ENCODE measurements around the gene LETM1.
A peak's percentile ranks its signal among the peaks of the same experiment; 100 is the strongest.

The LETM1 gene

GRCh38 chr4:1799387-1800375 lies 56.3 kb downstream of the LETM1 start:
- Histone ChIP-seq H3K36me3 (ENCODE audit: insufficient read depth, low read length) (no peaks in the 10 kb centered on the region), H3K4me3 (ENCODE audit: low read depth, low read length) (no peak overlapping the region), H3K27ac (ENCODE audit: low read depth, low read length) (no peak overlapping the region), H3K79me2 (ENCODE audit: control insufficient read depth, insufficient read depth, low read length, unreplicated experiment) (no peaks in the 10 kb centered on the region), H3K4me1 (ENCODE audit: control insufficient read depth, insufficient read depth, low read length, unreplicated experiment) (no peaks in the 10 kb centered on the region), H2AFZ (ENCODE audit: low read length, unreplicated experiment) (no peak overlapping the region), H3K27me3 (ENCODE audit: insufficient read depth, low read length) (peaks cover 13% of the 10 kb centered on the region)

DNA sequence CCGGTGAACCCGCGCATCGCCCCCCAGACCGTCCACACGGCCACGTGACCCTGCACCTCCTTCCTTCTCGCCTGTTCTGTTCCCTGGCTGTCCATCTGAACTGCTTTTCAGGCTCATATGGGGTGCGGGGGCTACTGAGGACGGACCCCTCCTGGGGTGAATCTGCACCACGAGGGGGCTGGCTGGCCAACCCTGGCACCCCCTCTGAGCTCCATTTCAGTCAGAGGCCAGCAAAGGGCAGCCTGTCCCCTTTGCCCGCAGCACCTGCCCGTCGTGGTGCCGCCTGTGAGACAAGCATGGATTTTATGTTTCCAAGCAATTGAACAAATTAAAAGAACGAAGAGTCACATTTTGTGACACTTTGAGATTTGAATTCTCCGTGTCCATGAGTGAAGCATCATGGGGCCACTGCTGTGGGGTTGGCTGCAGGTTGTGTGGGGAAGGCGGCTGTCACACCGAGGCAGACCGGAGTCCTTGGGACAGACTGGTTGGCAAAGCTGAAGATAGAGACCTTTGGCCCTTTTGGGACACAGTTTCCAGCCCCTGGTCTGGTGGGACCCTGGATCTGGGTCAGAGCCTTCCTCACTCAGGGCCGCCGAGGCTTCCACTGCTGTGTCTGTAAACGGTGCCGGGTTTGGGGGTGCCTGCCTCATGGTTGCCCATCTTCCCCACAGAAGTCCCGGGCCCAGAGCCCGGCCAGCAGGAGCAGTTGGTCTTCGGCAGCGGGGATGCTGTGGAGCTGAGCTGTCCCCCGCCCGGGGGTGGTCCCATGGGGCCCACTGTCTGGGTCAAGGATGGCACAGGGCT lies 57.2 kb downstream of the LETM1 start:
- Histone ChIP-seq H3K36me3 (ENCODE audit: insufficient read depth, low read length) (no peaks in the 10 kb centered on the region), H3K79me2 (ENCODE audit: control insufficient read depth, insufficient read depth, low read length, unreplicated experiment) (no peaks in the 10 kb centered on the region)

DNA sequence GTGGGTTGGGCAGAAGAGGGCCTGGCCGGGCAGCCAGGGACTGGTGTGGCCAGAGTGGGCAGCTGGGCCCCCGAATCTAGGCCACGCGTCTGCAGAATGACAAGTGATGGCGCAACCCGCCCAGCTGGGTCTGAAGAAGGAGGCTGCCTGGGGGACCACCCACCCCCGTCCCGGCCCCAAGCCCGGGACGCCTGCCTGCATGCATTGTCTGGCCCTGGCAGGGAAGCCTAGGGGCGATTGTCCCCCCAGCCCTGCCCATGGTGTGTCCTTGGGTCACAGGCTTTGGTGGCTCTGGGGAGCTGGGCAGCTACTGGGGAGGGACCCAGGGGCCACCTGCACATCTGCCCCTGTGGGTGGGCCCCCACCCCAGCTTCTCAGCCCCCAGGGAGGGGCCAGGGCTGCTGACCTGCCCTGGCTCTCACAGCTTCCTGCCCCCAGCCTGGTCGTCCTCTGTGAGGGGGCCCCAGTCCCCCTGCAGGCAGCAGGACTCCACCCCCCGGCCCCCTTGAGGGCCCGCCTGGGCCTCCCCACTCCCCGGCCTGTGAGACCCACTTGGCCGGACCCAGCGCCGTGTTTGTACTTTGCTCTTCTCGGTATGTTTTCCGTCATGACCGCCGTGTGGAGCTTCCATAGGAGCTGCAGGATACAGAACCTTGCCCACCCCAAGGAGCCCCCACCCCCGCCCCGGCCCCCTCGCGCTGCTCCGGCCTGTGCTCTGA lies 57.9 kb downstream of the LETM1 start:
- no peak overlapping the region for H3K27ac ChIP-seq (ENCODE audit: low read depth, low read length)
- H3K79me2 ChIP-seq (ENCODE audit: control insufficient read depth, insufficient read depth, low read length, unreplicated experiment): no peaks in the 10 kb centered on the region
- H3K4me1 ChIP-seq (ENCODE audit: control insufficient read depth, insufficient read depth, low read length, unreplicated experiment): no peaks in the 10 kb centered on the region
- H3K4me3 ChIP-seq (ENCODE audit: low read depth, low read length): no peak overlapping the region
- peaks cover 23% of the 10 kb centered on the region for H3K27me3 ChIP-seq (ENCODE audit: insufficient read depth, low read length)
- no peak overlapping the region for H2AFZ ChIP-seq (ENCODE audit: low read length, unreplicated experiment)
- no peaks in the 10 kb centered on the region for H3K36me3 ChIP-seq (ENCODE audit: insufficient read depth, low read length)

More for the DNA sequence above, 57.2 kb downstream of the LETM1 start:
- Histone ChIP-seq H3K27me3 (ENCODE audit: insufficient read depth, low read length) (peaks cover 22% of the 10 kb centered on the region), H3K27ac (ENCODE audit: low read depth, low read length) (no peak overlapping the region), H3K4me3 (ENCODE audit: low read depth, low read length) (no peak overlapping the region), H2AFZ (ENCODE audit: low read length, unreplicated experiment) (no peak overlapping the region), H3K4me1 (ENCODE audit: control insufficient read depth, insufficient read depth, low read length, unreplicated experiment) (no peaks in the 10 kb centered on the region)

DNA sequence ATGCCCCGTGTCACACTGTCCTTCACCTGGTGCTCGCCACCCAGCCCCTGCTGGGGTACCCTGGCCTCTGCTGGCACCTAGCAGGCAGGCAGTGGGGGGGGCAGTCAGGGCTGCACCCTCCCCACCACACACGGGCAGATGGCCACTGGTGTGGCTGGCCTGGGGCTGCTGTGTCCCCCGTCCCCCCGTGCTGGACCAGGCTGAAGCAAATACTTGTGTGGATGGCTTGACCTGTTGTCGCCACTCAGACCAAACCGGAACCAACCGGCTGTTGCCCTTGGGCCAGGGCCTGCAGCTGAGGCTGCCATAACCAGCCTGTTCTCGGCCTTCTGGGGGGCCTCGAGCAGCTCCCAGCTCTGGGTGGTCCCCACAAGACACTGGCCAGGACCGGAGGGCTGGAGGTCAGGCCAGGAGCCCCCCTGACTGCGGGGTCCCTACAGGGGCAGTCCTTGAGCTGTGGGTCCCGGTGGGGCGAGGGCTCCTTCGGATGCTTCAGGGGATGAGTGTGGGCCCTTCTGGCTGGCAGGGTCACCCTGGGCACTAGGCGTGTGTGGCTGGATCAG lies 58.6 kb downstream of the LETM1 start:
- no peaks in the 10 kb centered on the region for H3K36me3 ChIP-seq (ENCODE audit: insufficient read depth, low read length)
- peaks cover 28% of the 10 kb centered on the region for H3K27me3 ChIP-seq (ENCODE audit: insufficient read depth, low read length)

DNA sequence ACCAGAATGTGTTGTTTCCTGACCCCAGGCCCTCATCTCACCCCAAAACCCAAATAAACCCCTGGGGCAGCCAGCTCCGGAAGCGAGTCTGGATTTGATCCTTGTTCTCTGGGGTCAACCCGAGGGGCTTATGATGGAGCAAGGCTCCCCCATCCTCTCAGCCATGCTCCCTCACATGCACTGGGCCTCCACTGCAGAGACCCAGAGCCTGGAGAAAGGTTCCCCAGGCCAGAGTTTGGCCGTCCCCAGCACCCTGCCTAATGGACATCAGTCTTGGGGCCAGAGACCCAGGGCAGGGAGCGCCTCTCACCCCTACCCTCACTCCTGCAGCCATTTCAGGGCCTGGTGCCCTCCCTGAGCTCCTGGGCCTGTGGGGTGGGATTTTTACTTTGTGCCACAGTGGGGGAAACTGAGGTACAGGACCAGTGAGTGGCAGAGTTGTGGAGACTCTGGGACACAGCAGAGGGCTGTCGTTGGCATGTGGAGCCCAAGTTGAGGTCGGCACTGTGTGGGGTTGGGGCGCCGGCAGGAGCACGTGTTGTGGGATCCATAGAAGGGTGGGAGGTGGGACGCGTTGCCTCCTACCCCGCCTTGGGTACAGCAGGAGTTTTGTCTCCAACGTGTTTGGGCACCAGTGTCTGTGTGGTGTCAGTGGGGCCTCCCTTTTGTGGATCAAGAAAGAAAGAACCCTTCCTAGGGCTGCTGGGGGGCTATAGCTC lies 59.3 kb downstream of the LETM1 start:
- H3K4me3 ChIP-seq (ENCODE audit: low read depth, low read length): no peak overlapping the region
- H3K36me3 ChIP-seq (ENCODE audit: insufficient read depth, low read length): no peaks in the 10 kb centered on the region
- H3K27me3 ChIP-seq (ENCODE audit: insufficient read depth, low read length): peaks cover 29% of the 10 kb centered on the region
- H2AFZ ChIP-seq (ENCODE audit: low read length, unreplicated experiment): no peak overlapping the region
- H3K27ac ChIP-seq (ENCODE audit: low read depth, low read length): no peak overlapping the region
- H3K4me1 ChIP-seq (ENCODE audit: control insufficient read depth, insufficient read depth, low read length, unreplicated experiment): no peaks in the 10 kb centered on the region
- no peaks in the 10 kb centered on the region for H3K79me2 ChIP-seq (ENCODE audit: control insufficient read depth, insufficient read depth, low read length, unreplicated experiment)

More for the DNA sequence above, 58.6 kb downstream of the LETM1 start:
- H3K79me2 ChIP-seq (ENCODE audit: control insufficient read depth, insufficient read depth, low read length, unreplicated experiment): no peaks in the 10 kb centered on the region
- no peak overlapping the region for H2AFZ ChIP-seq (ENCODE audit: low read length, unreplicated experiment)
- H3K4me1 ChIP-seq (ENCODE audit: control insufficient read depth, insufficient read depth, low read length, unreplicated experiment): no peaks in the 10 kb centered on the region
- no peak overlapping the region for H3K4me3 ChIP-seq (ENCODE audit: low read depth, low read length)
- no peak overlapping the region for H3K27ac ChIP-seq (ENCODE audit: low read depth, low read length)

- Histone ChIP-seq H3K4me1 (ENCODE audit: control insufficient read depth, insufficient read depth, low read length, unreplicated experiment) (no peaks in the 10 kb centered on the region), H3K27ac (ENCODE audit: low read depth, low read length) (no peak overlapping the region)
Measured at GRCh38 chr4:1795299-1796195, 60.4 kb downstream of the LETM1 start.

GRCh38 chr4:1794809-1795298 lies 61.1 kb downstream of the LETM1 start:
- Histone ChIP-seq H3K4me1 (ENCODE audit: control insufficient read depth, insufficient read depth, low read length, unreplicated experiment) (no peaks in the 10 kb centered on the region), H3K36me3 (ENCODE audit: insufficient read depth, low read length) (no peaks in the 10 kb centered on the region), H2AFZ (ENCODE audit: low read length, unreplicated experiment) (no peak overlapping the region), H3K79me2 (ENCODE audit: control insufficient read depth, insufficient read depth, low read length, unreplicated experiment) (no peaks in the 10 kb centered on the region), H3K27ac (ENCODE audit: low read depth, low read length) (no peak overlapping the region), H3K27me3 (ENCODE audit: insufficient read depth, low read length) (peaks cover 29% of the 10 kb centered on the region), H3K4me3 (ENCODE audit: low read depth, low read length) (peak overlapping the region; percentile 50; the same call in 1 of the 2 replicates)

More at GRCh38 chr4:1795299-1796195, 60.4 kb downstream of the LETM1 start:
- Histone ChIP-seq H3K27me3 (ENCODE audit: insufficient read depth, low read length) (peaks cover 29% of the 10 kb centered on the region), H2AFZ (ENCODE audit: low read length, unreplicated experiment) (no peak overlapping the region), H3K36me3 (ENCODE audit: insufficient read depth, low read length) (no peaks in the 10 kb centered on the region), H3K4me3 (ENCODE audit: low read depth, low read length) (no peak overlapping the region), H3K79me2 (ENCODE audit: control insufficient read depth, insufficient read depth, low read length, unreplicated experiment) (no peaks in the 10 kb centered on the region)

DNA sequence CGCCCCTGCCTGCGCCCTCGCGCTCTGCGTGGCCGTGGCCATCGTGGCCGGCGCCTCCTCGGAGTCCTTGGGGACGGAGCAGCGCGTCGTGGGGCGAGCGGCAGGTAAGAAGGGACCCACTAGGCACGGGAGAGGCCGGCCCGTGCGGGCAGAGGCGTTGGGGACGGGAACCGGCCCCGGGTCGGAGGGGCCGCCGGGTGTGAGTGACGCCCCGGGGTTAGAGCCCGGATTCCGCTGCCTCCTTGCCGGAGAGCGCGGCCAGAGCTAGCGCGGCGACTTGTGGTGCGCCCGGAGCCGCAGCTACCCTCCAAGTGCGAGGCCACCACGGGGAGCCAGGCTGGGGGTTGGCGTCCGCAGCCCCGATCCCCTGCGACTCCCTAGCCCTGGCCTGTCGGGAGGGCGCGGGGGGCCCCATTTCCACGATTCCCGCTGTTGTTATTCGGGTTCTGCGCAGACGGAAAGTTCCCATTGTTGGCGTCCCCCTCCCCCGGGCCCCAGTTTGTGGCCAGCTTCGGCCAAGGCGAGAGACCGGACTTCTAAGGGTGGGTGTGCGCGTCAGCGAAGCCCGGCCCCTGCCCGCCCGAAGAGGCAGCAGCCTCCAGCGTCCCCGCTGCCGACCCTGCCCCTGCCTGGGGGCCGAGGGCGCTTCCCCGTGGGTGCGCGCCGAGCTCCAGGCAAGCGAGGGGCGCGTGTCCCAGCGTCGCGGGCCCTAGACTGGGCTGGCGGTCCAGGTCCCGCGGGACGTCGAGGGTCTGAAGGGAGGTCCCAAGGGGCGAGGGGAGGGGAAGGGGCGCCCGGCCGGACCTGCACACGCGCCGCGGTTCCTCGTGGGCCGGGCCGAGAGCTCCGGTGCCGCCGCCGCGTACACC lies 61.8 kb downstream of the LETM1 start:
- H3K27ac ChIP-seq (ENCODE audit: low read depth, low read length): no peak overlapping the region
- H3K36me3 ChIP-seq (ENCODE audit: insufficient read depth, low read length): no peaks in the 10 kb centered on the region
- H3K79me2 ChIP-seq (ENCODE audit: control insufficient read depth, insufficient read depth, low read length, unreplicated experiment): no peaks in the 10 kb centered on the region
- H3K4me3 ChIP-seq (ENCODE audit: low read depth, low read length): peak overlapping the region; percentile 50
- H2AFZ ChIP-seq (ENCODE audit: low read length, unreplicated experiment): no peak overlapping the region
- H3K4me1 ChIP-seq (ENCODE audit: control insufficient read depth, insufficient read depth, low read length, unreplicated experiment): no peaks in the 10 kb centered on the region
- peaks cover 29% of the 10 kb centered on the region for H3K27me3 ChIP-seq (ENCODE audit: insufficient read depth, low read length)
